HEK293T (cell line): ENCODE data around the gene MRPS27.

ENCODE experiments used
- CTCF ChIA-PET: fragments of 350-600 bp; formaldehyde crosslinking; extraction: SDS; loops from one replicate; lab custom pipeline; 2021; ENCODE audit warnings: antibody characterized with exemption, inconsistent platforms; lab: Yijun Ruan, JAX
- POLR2A ChIA-PET: fragments of 350-600 bp; formaldehyde crosslinking; extraction: SDS; loops from one replicate; lab custom pipeline; 2020; ENCODE audit warnings: antibody characterized with exemption, inconsistent platforms; lab: Yijun Ruan, JAX
- DNase-seq: peaks from one replicate; pipeline ENCODE4 v3.0.0; 2012; ENCODE audit warnings: mixed read lengths; ENCODE audit errors: extremely low spot score
- ARNT ChIP-seq: fragments of 450-650 bp; IDR thresholded peaks from 2 replicates; pipeline ENCODE4 v1.6.1; 2017; ENCODE audit warnings: mild to moderate bottlenecking
- BHLHE40 ChIP-seq: fragments of 450-650 bp; IDR thresholded peaks from 2 replicates; pipeline ENCODE4 v1.6.1; 2016; ENCODE audit warnings: mild to moderate bottlenecking, moderate library complexity, borderline replicate concordance
- CTBP1 ChIP-seq: fragments of 450-650 bp; IDR thresholded peaks from 2 replicates; pipeline ENCODE4 v1.6.1; 2016; ENCODE audit warnings: borderline replicate concordance
- ELF4 ChIP-seq: fragments of 450-650 bp; IDR thresholded peaks from 2 replicates; pipeline ENCODE4 v1.6.1; 2017; ENCODE audit warnings: antibody characterized with exemption
- FOXA1 ChIP-seq: fragments of 450-650 bp; IDR thresholded peaks from 2 replicates; pipeline ENCODE4 v1.6.1; 2016; ENCODE audit warnings: mild to moderate bottlenecking
- FOXK2 ChIP-seq: fragments of 450-650 bp; IDR thresholded peaks from 2 replicates; pipeline ENCODE4 v1.6.1; 2016; ENCODE audit warnings: mild to moderate bottlenecking
- FOXM1 ChIP-seq: fragments of 450-650 bp; IDR thresholded peaks from 2 replicates; pipeline ENCODE4 v1.6.1; 2017; ENCODE audit warnings: mild to moderate bottlenecking, borderline replicate concordance
- HDGF ChIP-seq: fragments of 450-650 bp; IDR thresholded peaks from 2 replicates; pipeline ENCODE4 v1.6.1; 2017; ENCODE audit warnings: antibody characterized with exemption, borderline replicate concordance
- L3MBTL2 ChIP-seq: fragments of 450-650 bp; conservative IDR thresholded peaks from 2 replicates; pipeline ENCODE4 v1.6.1; 2016; ENCODE audit warnings: mild to moderate bottlenecking
- LEF1 ChIP-seq: fragments of 450-650 bp; IDR thresholded peaks from 2 replicates; pipeline ENCODE4 v1.6.1; 2017; ENCODE audit warnings: mild to moderate bottlenecking, borderline replicate concordance
- NFRKB ChIP-seq: fragments of 450-650 bp; IDR thresholded peaks from 2 replicates; pipeline ENCODE4 v1.6.1; 2016; ENCODE audit warnings: mild to moderate bottlenecking, moderate library complexity
- SP1 ChIP-seq: fragments of 450-650 bp; IDR thresholded peaks from 2 replicates; pipeline ENCODE4 v1.6.1; 2017
- SUZ12 ChIP-seq: fragments of 450-650 bp; IDR thresholded peaks from 2 replicates; pipeline ENCODE4 v1.6.1; 2016; ENCODE audit warnings: mild to moderate bottlenecking
- TARDBP ChIP-seq: fragments of 450-650 bp; IDR thresholded peaks from 2 replicates; pipeline ENCODE4 v1.6.1; 2016
- ZNF384 ChIP-seq: fragments of 450-650 bp; IDR thresholded peaks from 2 replicates; pipeline ENCODE4 v1.6.1; 2016
- TF ChIP-seq, protein P1 (sequence below): fragments of 450-650 bp; IDR thresholded peaks from 2 replicates; pipeline ENCODE4 v1.6.1; 2016

The MRPS27 gene

GRCh38 chr5:72268260-72268659 is 51.8 kb downstream of the MRPS27 start:
- ChIA-PET POLR2A (no interaction called here), CTCF (interaction anchor here (0.7 to 1.1 kb wide), 2 partner anchors 10 to 128 kb away, joined by 3 to 9 read pairs; no protein-coding TSS in a partner anchor)
- TF ChIP-seq FOXA1: no peak
- TF ChIP-seq ELF4: no peak
- TF ChIP-seq BHLHE40: no peak
- TF ChIP-seq ZNF384: no peak
- TF ChIP-seq TARDBP: no peak
- no peak for TF ChIP-seq LEF1
- TF ChIP-seq ARNT: no peak
- no peak for TF ChIP-seq L3MBTL2
- no peak for TF ChIP-seq HDGF
- no peak for TF ChIP-seq NFRKB
- no peak for DNase-seq

DNA sequence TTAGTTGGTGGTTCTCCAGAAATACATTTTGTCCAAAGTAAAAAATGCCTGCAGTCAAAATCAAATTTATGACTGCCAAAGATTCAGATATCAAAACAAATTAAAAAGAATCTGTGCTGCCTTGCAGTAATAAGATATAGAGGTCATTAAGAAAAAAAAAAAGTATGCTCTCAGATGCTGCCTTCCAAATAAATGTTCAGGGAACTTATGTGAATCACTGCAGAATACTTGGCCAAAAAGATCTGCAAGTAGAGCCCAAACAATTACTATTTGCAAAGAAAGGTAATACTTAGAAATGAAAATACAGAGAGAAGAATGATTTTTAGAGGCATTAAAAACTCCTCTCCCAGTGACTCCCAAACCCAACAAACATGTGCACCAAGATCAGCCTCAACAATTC is 52.4 kb downstream of the MRPS27 start:
- ChIA-PET CTCF (interaction anchor here (1.1 kb wide), 1 partner anchor 10 kb away, joined by 9 read pairs; no protein-coding TSS in a partner anchor), POLR2A (no interaction called here)
- no peak for DNase-seq
- no peak for TF ChIP-seq ZNF384
- no peak for TF ChIP-seq TARDBP
- no peak for TF ChIP-seq NFRKB
- TF ChIP-seq ELF4: no peak
- no peak for TF ChIP-seq FOXA1
- no peak for TF ChIP-seq SUZ12
- no peak for TF ChIP-seq FOXK2
- no peak for TF ChIP-seq LEF1
- no peak for TF ChIP-seq SP1
- no peak for TF ChIP-seq HDGF

DNA sequence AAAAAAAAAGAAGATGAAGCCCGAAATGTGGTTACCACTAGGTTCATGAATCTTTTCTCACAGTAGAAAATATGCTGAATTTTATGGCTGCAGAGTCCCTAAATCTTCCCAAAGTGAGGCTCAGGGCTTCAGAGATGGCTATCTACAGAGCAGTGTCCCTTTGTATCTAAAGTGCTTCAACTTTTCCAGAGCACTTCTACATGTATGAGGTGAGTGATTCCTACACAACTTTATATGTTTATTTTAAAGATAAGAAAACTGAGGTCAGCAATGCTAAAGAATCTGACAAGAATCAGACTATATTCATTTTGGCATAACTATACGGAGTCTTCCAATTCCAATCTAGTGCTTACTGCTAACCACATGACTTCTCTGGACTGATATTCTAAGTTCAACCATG is 53.2 kb downstream of the MRPS27 start:
- ChIA-PET POLR2A (no interaction called here), CTCF (no interaction called here)
- no peak for DNase-seq
- TF ChIP-seq SP1 (no peak), HDGF (no peak), ARNT (no peak), ELF4 (no peak), BHLHE40 (no peak), LEF1 (no peak), NFRKB (no peak), CTBP1 (no peak), SUZ12 (no peak), FOXA1 (no peak), FOXM1 (no peak), FOXK2 (no peak), TARDBP (no peak), L3MBTL2 (no peak), ZNF384 (no peak)
- TF ChIP-seq, protein P1, sequence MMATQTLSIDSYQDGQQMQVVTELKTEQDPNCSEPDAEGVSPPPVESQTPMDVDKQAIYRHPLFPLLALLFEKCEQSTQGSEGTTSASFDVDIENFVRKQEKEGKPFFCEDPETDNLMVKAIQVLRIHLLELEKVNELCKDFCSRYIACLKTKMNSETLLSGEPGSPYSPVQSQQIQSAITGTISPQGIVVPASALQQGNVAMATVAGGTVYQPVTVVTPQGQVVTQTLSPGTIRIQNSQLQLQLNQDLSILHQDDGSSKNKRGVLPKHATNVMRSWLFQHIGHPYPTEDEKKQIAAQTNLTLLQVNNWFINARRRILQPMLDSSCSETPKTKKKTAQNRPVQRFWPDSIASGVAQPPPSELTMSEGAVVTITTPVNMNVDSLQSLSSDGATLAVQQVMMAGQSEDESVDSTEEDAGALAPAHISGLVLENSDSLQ: no peak

DNA sequence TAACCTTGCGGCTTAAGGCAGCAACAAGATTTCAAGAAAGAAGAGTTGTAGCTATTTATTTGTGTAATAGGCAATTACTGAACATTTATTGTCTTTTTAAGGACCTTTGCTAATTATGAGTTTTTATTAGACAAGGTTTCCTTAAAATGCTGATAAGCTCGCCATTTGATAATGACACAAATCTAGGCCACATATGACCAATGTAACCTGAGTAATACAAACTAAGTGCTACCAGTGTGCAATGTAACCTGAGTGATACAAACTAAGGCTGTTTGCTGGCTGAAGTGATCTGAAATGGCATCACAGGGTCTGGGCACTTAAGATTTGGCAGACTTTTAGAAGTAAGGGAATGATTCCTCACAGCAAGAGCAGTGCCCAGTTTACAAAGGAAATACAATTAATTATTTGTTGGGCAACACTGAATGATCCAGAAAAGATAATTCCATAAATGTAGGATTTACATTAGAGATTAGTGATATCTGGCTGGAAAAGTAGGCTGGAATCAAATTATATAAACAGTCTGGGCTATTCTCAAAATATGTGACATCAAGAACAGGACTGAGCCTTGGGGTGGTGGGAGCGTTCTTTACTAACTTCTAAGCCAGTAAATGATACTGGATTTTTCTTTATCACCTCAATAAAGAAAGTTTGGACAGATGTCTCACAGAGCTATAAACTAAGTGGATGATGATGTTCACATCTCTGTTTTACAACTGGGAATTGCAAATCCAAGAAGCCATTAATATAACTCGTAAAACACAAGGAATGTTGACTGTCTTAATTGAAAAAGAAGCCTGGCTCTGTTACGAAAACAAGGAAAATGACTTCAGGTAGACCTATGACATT is 54.8 kb downstream of the MRPS27 start:
- no peak for DNase-seq
- POLR2A ChIA-PET: interaction anchor here (1.0 to 1.5 kb wide), 2 partner anchors 18 to 55 kb away, joined by 3 to 4 read pairs; partner anchors contain the start of genes MRPS27 and PTCD2
- no peak for TF ChIP-seq ARNT
- TF ChIP-seq FOXM1: no peak
- no peak for TF ChIP-seq FOXA1
- TF ChIP-seq FOXK2: no peak
- no peak for TF ChIP-seq CTBP1
- TF ChIP-seq NFRKB: no peak
- TF ChIP-seq LEF1: no peak
- TF ChIP-seq, protein P1: no peak
- TF ChIP-seq SUZ12: no peak
- no peak for TF ChIP-seq ELF4
- TF ChIP-seq SP1: no peak
- TF ChIP-seq BHLHE40: no peak
- no peak for TF ChIP-seq L3MBTL2
- no peak for TF ChIP-seq ZNF384
- no peak for TF ChIP-seq TARDBP
- no peak for TF ChIP-seq HDGF
- CTCF ChIA-PET: interaction anchor here (0.9 to 1.0 kb wide), 2 partner anchors 15 to 17 kb away, joined by 3 to 4 read pairs; no protein-coding TSS in a partner anchor

GRCh38 chr5:72256536-72256935 is 63.5 kb downstream of the MRPS27 start:
- ChIA-PET POLR2A (no interaction called here), CTCF (no interaction called here)
- TF ChIP-seq SP1: no peak
- no peak for TF ChIP-seq FOXA1
- TF ChIP-seq, protein P1: no peak
- TF ChIP-seq ARNT: no peak
- TF ChIP-seq SUZ12: no peak
- no peak for TF ChIP-seq FOXM1
- no peak for TF ChIP-seq TARDBP
- TF ChIP-seq LEF1: no peak
- TF ChIP-seq ELF4: no peak
- TF ChIP-seq ZNF384: no peak
- no peak for TF ChIP-seq L3MBTL2
- TF ChIP-seq NFRKB: no peak
- no peak for TF ChIP-seq BHLHE40
- no peak for TF ChIP-seq FOXK2
- DNase-seq: no peak

DNA sequence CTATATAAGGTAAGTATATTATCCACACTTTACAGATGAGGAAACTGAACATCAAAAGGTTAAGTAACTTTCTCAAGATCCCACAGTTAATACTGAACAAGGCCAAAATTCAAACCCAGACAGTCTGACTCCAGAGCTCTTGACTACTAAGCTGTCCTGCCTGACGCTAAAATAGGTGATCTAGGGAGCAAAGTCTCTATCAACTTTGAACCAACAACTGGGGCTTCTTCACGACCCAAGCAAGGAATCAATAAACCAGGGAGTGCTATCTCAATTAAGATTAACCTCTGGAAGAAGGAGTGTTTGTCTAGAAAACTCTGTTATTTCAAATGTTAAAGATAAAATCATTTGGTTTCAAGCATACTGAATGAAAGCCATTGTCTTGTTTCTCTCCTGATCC is 64.4 kb downstream of the MRPS27 start:
- ChIA-PET POLR2A (no interaction called here), CTCF (no interaction called here)
- no peak for DNase-seq
- TF ChIP-seq FOXA1 (no peak), FOXK2 (no peak), TARDBP (no peak), FOXM1 (no peak), NFRKB (no peak), SUZ12 (no peak)
